Choroid plexus epithelial cell (primary cell): ENCODE data around the gene KRT40.

Experiments used
- DNase-seq: peaks from one replicate; pipeline ENCODE4 v3.0.0-alpha.2; 2010; ENCODE audit warnings: low read depth
- H3K4me3 ChIP-seq: 2 replicates; pipeline ENCODE4 v1.5.1; 2011; ENCODE audit warnings: low read depth, mild to moderate bottlenecking, control low read depth, low read length, moderate library complexity
- TF ChIP-seq, protein P1 (sequence below): conservative IDR thresholded peaks from 2 replicates; pipeline ENCODE4 v1.5.1; 2011; ENCODE audit warnings: low read depth, mild to moderate bottlenecking, control low read depth, inconsistent platforms, low read length, moderate library complexity

The KRT40 gene

DNA sequence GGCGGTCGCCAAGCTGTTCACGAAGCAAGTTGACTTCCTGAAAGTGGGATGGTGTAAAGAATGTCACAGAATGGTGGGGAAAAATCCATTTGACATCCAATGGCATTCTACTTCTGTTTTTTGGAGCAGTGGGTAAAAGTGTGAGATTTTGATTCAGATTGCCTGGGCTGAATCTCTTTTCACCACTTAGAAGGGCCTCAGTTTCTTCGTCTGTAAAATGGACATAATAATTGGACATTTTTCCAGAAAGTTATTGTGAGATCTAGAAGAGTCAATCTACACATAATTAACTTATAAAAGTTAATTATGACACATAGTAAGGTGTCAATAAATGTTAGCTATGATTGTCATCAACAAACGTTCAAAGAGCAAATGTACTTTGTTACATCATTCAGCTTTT is 3.0 kb downstream of the KRT40 start:
- no peak overlapping the region for H3K4me3 ChIP-seq

DNA sequence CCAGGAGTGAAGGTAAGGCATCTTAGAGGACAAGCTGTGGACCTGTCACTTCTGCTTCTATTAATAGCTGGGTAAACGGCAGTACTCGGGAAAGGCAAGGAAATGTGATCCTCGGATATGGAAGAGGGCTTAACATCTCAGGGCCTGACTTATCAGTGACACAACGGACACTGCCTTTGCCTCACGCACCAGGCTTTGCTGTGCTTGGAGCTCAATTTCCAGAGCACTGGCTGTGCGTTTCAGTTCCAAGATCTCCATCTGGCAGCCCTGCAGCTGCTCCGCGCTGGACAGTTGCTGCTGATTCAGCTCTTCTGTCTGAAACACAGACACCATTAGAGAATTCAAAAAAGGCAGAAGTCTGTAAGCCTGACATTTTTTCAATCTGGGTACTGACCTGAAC is 3.5 kb downstream of the KRT40 start:
- TF ChIP-seq, protein P1, sequence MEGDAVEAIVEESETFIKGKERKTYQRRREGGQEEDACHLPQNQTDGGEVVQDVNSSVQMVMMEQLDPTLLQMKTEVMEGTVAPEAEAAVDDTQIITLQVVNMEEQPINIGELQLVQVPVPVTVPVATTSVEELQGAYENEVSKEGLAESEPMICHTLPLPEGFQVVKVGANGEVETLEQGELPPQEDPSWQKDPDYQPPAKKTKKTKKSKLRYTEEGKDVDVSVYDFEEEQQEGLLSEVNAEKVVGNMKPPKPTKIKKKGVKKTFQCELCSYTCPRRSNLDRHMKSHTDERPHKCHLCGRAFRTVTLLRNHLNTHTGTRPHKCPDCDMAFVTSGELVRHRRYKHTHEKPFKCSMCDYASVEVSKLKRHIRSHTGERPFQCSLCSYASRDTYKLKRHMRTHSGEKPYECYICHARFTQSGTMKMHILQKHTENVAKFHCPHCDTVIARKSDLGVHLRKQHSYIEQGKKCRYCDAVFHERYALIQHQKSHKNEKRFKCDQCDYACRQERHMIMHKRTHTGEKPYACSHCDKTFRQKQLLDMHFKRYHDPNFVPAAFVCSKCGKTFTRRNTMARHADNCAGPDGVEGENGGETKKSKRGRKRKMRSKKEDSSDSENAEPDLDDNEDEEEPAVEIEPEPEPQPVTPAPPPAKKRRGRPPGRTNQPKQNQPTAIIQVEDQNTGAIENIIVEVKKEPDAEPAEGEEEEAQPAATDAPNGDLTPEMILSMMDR = no peak
- peak; percentile 60 for DNase-seq
- no peak overlapping the region for H3K4me3 ChIP-seq

More for the DNA sequence above, 3.0 kb downstream of the KRT40 start:
- TF ChIP-seq, protein P1 = no peak
- no peak for DNase-seq

DNA sequence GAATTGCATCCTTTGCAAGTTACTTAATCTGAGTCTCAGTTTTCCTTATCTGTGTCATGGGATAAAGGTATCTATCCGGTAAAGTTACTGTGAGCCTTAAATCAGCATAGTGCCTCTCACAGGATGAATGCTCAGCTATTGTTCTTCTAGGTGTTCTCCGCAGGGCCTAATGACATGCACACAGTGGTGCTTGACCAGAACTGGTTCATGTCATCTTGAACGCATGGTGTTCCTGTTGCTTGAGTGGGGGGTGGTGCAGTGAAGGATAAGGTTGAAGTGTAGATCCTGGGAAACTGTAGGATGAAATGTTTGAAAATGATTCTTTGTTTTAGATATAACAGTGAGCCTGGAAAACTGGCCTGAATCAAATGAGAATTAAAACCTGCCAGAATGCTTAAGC is 4.0 kb downstream of the KRT40 start:
- DNase-seq = no peak
- H3K4me3 ChIP-seq = no peak overlapping the region
- TF ChIP-seq, protein P1 = no peak

DNA sequence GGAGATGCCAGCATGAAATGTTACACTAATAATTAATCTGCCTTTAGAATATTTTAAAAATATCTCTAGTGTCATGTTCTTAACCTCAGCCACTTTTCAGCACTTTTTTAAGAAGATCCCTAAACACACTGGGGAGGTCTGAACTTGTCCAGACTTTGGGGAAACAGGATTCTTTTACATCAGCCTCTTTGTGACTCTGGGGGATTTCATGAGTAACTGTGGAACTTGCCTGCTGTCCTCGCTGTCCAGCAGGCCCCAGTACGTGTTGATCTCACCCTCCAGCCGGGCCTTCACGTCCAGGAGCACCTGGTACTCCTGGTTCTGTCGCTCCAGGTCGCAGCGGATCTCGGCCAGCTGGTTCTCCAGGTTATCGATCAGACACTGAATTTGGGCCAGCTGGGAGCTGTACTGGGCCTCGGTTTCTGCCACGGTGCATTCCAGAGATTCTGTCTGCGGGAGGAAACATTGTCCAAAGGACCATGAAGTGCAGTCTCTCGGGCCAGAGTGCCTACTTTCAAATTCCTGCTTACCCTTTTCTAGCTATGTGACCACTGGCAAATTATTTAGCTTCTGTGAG is 5.5 kb downstream of the KRT40 start:
- no peak for DNase-seq
- TF ChIP-seq, protein P1 = no peak

DNA sequence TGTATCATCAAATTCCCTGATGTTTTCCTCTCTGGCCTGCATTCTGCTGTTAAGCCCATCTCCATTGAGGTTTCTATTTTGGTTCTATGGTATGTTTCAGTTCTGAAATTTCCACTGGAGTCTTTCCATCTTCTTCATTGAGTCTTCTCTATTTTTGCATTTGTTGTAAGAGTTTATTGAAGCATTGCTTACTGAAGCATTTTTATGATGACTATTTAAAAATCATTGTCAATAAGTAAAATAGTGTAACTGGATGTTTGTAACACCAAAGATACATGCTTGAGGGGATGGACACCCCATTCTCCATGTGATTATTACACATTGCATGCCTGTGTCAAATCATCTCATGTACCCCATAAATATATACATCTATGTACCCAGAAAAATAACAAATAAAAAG is 8.6 kb downstream of the KRT40 start:
- TF ChIP-seq, protein P1 = no peak

More for the DNA sequence above, 5.5 kb downstream of the KRT40 start:
- H3K4me3 ChIP-seq = no peak overlapping the region

DNA sequence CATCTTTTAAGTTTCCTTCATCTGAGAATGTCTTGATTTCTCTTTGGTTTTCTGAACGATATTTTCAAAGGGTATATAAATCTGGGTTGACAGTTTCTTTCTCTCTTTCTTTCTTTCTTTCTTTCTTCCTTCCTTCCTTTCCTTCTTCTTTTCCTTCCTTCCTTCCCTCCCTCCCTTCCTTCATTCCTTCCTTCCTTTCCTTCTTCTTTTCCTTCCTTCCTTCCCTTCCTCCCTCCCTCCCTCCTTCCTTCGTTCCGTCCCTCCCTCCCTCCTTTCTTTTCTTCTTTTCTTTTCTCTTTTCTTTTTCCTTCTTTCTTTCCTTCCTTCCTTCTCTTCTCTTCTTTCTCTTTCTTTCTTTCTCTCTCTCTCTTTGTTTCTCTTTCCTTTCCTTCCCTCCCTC is 9.8 kb downstream of the KRT40 start:
- TF ChIP-seq, protein P1 = no peak

More for the DNA sequence above, 8.6 kb downstream of the KRT40 start:
- DNase-seq = no peak
- no peak overlapping the region for H3K4me3 ChIP-seq

DNA sequence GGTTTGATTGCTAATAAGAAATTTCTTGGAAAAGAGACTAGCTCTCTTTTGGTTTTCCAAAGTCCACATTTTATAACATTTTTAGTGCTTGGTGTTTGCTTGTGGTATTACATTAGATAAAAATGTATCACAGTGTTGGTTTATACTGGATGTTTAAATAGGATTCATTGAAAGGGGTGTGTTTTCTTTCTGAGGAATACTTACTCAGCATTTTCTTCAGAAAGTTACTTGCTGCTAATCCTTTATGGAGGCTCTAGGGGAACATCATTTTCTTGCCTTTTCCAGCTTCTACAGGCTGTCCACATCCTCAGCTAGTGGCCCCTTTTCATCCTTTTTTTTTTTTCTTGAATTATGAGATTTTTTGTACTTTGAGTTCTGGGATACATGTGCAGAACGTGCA is 16.5 kb downstream of the KRT40 start:
- no peak overlapping the region for H3K4me3 ChIP-seq
- no peak for DNase-seq
- TF ChIP-seq, protein P1 = no peak

More for the DNA sequence above, 9.8 kb downstream of the KRT40 start:
- H3K4me3 ChIP-seq = no peak overlapping the region
- no peak for DNase-seq
